Astrocyte (in vitro differentiated cells and primary cell): ENCODE measurements around the gene GNG14. TPM values are rescaled to one million over a fixed set of nuclear protein-coding genes. Genes with fewer than 3 reads are reported as not detected.

Experiments used
- DNase-seq: peaks from one replicate; pipeline ENCODE4 v3.0.0-alpha.2; 2010; ENCODE audit warnings: low read depth
- FAIRE-seq: peaks from 2 replicates; lab custom pipeline; 2011; peaks lifted over from hg19 to GRCh38; lab: Jason Lieb, UNC
- H2AFZ ChIP-seq: 2 replicates; pipeline ENCODE4 v1.6.0; 2012; ENCODE audit warnings: low read depth, low read length, inconsistent platforms
- H3K27ac ChIP-seq: 2 replicates; pipeline ENCODE4 v1.5.1; 2011; ENCODE audit warnings: low read depth, low read length, inconsistent platforms
- H3K27me3 ChIP-seq: 2 replicates; pipeline ENCODE4 v1.6.0; 2011; ENCODE audit warnings: low read length, inconsistent platforms; ENCODE audit not compliant: insufficient read depth
- H3K36me3 ChIP-seq: 2 replicates; pipeline ENCODE4 v1.5.1; 2011; ENCODE audit warnings: low read length, inconsistent platforms; ENCODE audit not compliant: insufficient read depth
- H3K4me1 ChIP-seq: 2 replicates; pipeline ENCODE4 v1.5.1; 2011; ENCODE audit warnings: low read length, inconsistent platforms; ENCODE audit not compliant: insufficient read depth
- H3K4me2 ChIP-seq: 2 replicates; pipeline ENCODE4 v1.6.0; 2012; ENCODE audit warnings: low read length, inconsistent platforms
- H3K4me3 ChIP-seq: 2 replicates; pipeline ENCODE4 v1.5.1; 2011; ENCODE audit warnings: low read depth, mild to moderate bottlenecking, low read length, inconsistent platforms; ENCODE audit not compliant: insufficient read depth
- H3K79me2 ChIP-seq: 2 replicates; pipeline ENCODE4 v1.6.0; 2012; ENCODE audit warnings: mild to moderate bottlenecking, low read length, inconsistent platforms; ENCODE audit not compliant: insufficient read depth
- H3K9ac ChIP-seq: 2 replicates; pipeline ENCODE4 v1.6.0; 2012; ENCODE audit warnings: mild to moderate bottlenecking, low read length, inconsistent platforms
- H3K9me3 ChIP-seq: 2 replicates; pipeline ENCODE4 v1.5.1; 2012; ENCODE audit warnings: low read depth, mild to moderate bottlenecking, low read length, inconsistent platforms; ENCODE audit not compliant: insufficient read depth
- H4K20me1 ChIP-seq: 2 replicates; pipeline ENCODE4 v1.6.0; 2012; ENCODE audit warnings: low read length, inconsistent platforms; ENCODE audit not compliant: insufficient read depth
- H3K27ac Mint-ChIP-seq: one replicate; pipeline ENCODE4 v1.8.0; 2021; ENCODE audit warnings: mild to moderate bottlenecking, mixed read lengths; ENCODE audit not compliant: unreplicated experiment
- H3K27me3 Mint-ChIP-seq: one replicate; pipeline ENCODE4 v1.8.0; 2021; ENCODE audit warnings: low read depth, mixed read lengths; ENCODE audit not compliant: unreplicated experiment
- H3K36me3 Mint-ChIP-seq: one replicate; pipeline ENCODE4 v1.8.0; 2021; ENCODE audit warnings: low read depth, mixed read lengths; ENCODE audit not compliant: unreplicated experiment
- H3K4me1 Mint-ChIP-seq: one replicate; pipeline ENCODE4 v1.8.0; 2021; ENCODE audit warnings: low read depth, mixed read lengths; ENCODE audit not compliant: unreplicated experiment
- H3K4me3 Mint-ChIP-seq: one replicate; pipeline ENCODE4 v1.8.0; 2021; ENCODE audit warnings: mild to moderate bottlenecking, moderate library complexity, mixed read lengths; ENCODE audit not compliant: unreplicated experiment
- H3K9me3 Mint-ChIP-seq: one replicate; pipeline ENCODE4 v1.8.0; 2021; ENCODE audit warnings: mild to moderate bottlenecking, mixed read lengths; ENCODE audit not compliant: unreplicated experiment
- EZH2 ChIP-seq: IDR thresholded peaks from 2 replicates; pipeline ENCODE4 v1.6.1; 2012; ENCODE audit warnings: mild to moderate bottlenecking, low read length, inconsistent platforms; ENCODE audit not compliant: insufficient read depth
- total RNA-seq: library from RNA; stranded (reverse); gene quantifications from 2 replicates; pipeline ENCODE4 v1.2.1, GENCODE V29; 2021
- TF ChIP-seq, protein P1 (sequence below): IDR thresholded peaks from 2 replicates; pipeline ENCODE4 v1.5.1; 2011; ENCODE audit warnings: low read depth, mild to moderate bottlenecking, inconsistent platforms, low read length, moderate library complexity; ENCODE audit not compliant: insufficient read depth

Gene GNG14
- total RNA-seq, 1 donor from 2014 or later: not detected

DNA sequence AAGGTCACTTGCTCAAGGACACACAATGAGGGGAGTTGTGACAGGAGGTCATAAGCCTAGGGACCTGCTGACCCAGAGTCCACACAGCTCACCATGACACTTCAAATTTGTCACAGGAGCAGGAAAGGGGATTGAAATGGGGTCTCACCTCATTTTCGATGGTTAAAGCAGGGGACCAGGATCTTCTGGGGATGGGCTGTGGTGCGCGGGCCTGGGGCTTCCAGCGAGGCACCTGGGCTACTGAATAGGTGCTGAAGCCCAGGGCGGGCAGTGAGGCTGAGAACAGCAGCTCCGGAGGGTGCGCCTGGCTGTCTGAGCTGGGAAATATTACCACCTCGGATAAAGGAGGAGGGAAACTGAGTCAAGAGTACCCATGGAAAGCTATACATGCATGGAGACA lies 32.3 kb upstream of the GNG14 start:
- Mint-ChIP-seq H3K27ac (no peak overlapping the region), H3K36me3 (peaks cover 33% of the 10 kb centered on the region), H3K4me3 (no peak overlapping the region), H3K9me3 (no peaks in the 10 kb centered on the region), H3K27me3 (no peaks in the 10 kb centered on the region), H3K4me1 (no peaks in the 10 kb centered on the region)
- Histone ChIP-seq H3K9me3 (no peaks in the 10 kb centered on the region), H3K36me3 (peaks cover 13% of the 10 kb centered on the region), H3K4me1 (no peaks in the 10 kb centered on the region), H3K27me3 (no peaks in the 10 kb centered on the region), H3K27ac (no peak overlapping the region), H2AFZ (no peak overlapping the region), H3K4me2 (no peak overlapping the region), H3K4me3 (no peak overlapping the region), H3K79me2 (no peaks in the 10 kb centered on the region), H3K9ac (no peak overlapping the region), H4K20me1 (no peaks in the 10 kb centered on the region)
- FAIRE-seq (no peak), DNase-seq (no peak)
- no peak for TF ChIP-seq EZH2
- TF ChIP-seq, protein P1, sequence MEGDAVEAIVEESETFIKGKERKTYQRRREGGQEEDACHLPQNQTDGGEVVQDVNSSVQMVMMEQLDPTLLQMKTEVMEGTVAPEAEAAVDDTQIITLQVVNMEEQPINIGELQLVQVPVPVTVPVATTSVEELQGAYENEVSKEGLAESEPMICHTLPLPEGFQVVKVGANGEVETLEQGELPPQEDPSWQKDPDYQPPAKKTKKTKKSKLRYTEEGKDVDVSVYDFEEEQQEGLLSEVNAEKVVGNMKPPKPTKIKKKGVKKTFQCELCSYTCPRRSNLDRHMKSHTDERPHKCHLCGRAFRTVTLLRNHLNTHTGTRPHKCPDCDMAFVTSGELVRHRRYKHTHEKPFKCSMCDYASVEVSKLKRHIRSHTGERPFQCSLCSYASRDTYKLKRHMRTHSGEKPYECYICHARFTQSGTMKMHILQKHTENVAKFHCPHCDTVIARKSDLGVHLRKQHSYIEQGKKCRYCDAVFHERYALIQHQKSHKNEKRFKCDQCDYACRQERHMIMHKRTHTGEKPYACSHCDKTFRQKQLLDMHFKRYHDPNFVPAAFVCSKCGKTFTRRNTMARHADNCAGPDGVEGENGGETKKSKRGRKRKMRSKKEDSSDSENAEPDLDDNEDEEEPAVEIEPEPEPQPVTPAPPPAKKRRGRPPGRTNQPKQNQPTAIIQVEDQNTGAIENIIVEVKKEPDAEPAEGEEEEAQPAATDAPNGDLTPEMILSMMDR: no peak

DNA sequence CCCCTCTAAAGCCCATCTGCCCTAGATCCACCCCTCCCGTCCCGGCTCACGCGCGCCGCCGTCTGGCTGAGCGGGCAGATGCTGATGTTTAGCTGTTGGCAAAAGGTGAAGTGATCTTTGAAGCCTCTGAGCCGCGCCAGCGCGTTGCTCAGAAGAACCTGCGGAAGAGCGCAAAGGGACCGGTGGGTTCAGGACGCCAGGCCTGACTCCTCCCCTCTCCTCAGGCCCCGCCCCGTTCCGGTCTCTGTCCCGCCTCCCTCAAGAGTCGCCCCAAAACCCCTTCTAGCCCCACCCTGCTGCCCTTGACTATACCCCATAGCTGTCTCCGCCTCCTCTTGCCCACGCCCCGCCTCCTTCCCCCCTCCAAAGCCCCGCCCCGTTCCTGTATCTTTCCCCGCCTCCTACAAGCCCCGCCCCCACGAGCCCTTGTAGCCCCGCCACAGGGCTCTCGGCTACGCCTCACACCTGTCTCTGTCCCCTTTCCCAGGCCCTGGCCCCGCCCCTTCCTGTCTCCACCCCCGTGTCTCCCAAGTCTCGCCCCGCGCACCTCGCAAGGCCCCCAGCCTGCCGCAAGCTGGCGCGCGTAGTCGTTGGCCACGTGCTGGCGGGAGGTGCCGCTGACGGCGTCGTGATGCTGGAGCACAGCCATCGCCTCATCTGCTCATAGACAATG lies 30.8 kb upstream of the GNG14 start:
- Histone ChIP-seq H3K4me1 (no peaks in the 10 kb centered on the region), H3K4me3 (no peak overlapping the region), H3K27me3 (no peaks in the 10 kb centered on the region), H3K79me2 (no peaks in the 10 kb centered on the region), H3K27ac (no peak overlapping the region), H2AFZ (no peak overlapping the region), H3K9me3 (no peaks in the 10 kb centered on the region), H4K20me1 (no peaks in the 10 kb centered on the region), H3K4me2 (no peak overlapping the region), H3K9ac (no peak overlapping the region), H3K36me3 (peaks cover 14% of the 10 kb centered on the region)
- Mint-ChIP-seq H3K36me3 (peaks cover 28% of the 10 kb centered on the region), H3K4me1 (no peaks in the 10 kb centered on the region), H3K27me3 (no peaks in the 10 kb centered on the region), H3K9me3 (no peaks in the 10 kb centered on the region), H3K27ac (no peak overlapping the region), H3K4me3 (no peak overlapping the region)
- FAIRE-seq (no peak), DNase-seq (no peak)
- TF ChIP-seq, protein P1: no peak
- TF ChIP-seq EZH2: no peak

DNA sequence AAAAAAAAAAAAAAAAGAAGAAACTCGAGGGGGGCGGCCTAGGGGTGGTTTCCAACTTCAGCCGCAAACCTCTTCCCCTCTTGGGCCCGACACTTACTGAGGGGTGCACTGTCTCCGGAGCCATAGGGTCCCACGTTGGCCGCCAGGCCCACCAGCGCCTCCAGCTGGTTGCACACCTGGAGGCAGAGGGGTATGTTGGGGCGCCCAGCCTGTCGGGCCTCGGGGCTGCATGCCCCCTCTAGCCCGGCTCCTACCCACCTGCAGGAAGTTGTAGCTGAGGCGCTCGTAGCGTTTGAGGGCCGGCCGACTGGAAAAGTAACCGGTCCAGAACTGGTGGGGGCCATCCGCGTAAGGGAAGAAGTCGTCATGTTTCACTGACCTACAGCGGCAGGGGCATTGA lies 29.8 kb upstream of the GNG14 start:
- H2AFZ ChIP-seq: no peak overlapping the region
- H4K20me1 ChIP-seq: no peaks in the 10 kb centered on the region
- H3K9me3 Mint-ChIP-seq: no peaks in the 10 kb centered on the region
- peaks cover 28% of the 10 kb centered on the region for H3K36me3 Mint-ChIP-seq
- H3K9me3 ChIP-seq: no peaks in the 10 kb centered on the region
- TF ChIP-seq, protein P1: no peak
- no peak for TF ChIP-seq EZH2
- no peak overlapping the region for H3K9ac ChIP-seq
- no peaks in the 10 kb centered on the region for H3K4me1 ChIP-seq
- no peak overlapping the region for H3K4me3 ChIP-seq
- H3K4me2 ChIP-seq: no peak overlapping the region
- no peak overlapping the region for H3K4me3 Mint-ChIP-seq
- no peaks in the 10 kb centered on the region for H3K27me3 ChIP-seq
- no peak overlapping the region for H3K27ac ChIP-seq
- H3K27ac Mint-ChIP-seq: no peak overlapping the region
- DNase-seq (no peak), FAIRE-seq (no peak)
- H3K79me2 ChIP-seq: no peaks in the 10 kb centered on the region
- peaks cover 15% of the 10 kb centered on the region for H3K36me3 ChIP-seq
- no peaks in the 10 kb centered on the region for H3K27me3 Mint-ChIP-seq
- no peaks in the 10 kb centered on the region for H3K4me1 Mint-ChIP-seq
